Epidermal melanocyte (primary cell): ENCODE results near the gene SPATA20.

Source experiments
- DNase-seq: peaks from one replicate; pipeline ENCODE4 v3.0.0; 2011; ENCODE audit warnings: low spot score; ENCODE audit not compliant: insufficient read length

Gene SPATA20

DNA sequence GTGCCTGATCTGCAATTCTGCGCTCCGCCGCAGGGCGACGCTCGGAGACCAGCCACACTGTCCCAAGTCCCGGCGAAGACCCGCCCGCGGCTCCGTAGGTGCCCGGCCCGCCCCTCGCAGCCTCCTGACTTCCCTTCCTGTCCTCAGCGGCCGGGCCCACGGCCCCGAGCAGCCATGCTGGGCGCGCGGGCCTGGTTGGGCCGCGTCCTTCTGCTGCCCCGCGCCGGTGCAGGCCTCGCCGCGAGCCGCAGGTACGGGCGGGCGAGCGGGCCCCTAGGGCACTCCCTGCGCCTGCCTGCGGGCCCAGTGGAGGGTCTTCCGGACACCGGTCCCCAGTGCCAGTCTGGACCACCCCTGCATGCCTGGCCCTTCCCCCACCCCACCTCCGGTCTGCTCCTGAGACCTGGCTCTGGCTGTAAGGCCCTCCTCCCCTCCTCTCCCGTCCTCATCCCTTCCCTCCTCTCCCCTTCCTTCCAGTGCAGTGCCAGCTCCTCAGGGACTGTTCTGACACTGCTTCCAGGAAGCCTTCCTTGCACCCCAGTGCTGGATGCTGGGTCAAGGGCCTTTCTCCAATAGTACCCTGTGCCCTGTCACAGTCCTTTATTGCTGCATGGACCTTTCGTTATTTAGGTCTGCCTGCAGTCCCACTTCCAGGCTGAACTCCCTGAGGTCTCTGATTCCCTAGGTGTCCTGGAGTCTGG lies at the start of gene SPATA20:
SPATA20 (plus strand) TSS at position 140 of the 701 bp plus-strand sequence; CDS start at position 175, 35 bp downstream.
- peak; percentile 84 for DNase-seq

DNA sequence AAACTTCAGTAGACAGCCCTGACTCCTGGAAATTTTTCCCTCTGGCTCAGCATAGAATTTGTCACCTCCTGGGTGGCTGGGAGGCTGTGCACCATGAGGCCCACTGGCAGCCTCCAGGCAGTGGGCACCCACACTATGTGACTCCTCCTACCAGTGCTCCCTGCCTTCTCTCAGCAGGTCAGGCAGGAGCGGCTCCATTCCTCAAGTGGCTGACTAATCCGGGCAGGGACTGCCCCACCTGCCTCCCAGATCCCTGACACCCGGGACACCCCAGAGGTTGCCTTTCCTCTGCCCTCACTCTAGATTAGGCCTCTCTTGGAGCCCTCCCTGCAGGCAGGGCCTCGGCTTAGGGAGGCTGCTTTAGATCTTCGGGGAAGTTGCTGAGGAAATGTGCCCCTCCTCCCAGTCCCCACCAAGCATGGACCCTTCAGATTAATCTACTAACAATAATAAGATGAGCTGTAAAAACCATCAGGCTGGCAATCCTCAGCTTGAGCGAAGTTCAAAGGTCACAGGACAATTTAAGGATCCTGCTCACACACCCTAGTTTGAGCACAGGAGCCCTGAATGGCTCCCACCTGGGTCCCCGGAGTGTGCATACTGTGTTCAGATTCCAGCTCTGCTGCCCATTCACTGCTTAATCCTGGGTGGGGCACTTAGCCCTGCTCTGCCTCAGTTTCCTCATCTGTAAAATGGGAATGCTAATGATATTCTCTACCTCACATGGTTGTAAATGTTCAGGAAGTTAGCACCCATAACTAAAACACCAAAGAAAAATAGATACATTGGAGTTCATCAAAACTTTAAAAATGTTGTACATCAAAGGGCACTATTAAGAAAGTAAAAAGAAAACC lies 48.7 kb upstream of the SPATA20 start:
- DNase-seq = no peak

DNA sequence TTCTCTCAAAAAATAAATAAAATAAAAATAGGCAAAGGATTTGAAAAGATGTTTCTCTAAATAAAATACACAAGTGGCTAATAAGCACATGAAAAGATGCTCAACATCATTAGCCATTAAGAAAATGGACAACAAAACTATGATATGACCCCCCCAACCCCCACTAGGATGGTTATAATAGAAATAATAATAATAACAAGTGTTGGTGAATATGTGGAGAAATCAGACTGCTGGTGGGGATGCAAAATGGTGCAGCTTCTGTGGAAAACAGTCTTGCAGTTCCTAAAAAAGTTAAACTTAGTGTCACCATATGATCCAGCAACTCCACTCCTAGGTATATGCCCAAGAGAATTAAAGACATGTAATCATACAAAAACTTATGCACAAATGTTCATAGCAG lies 47.7 kb upstream of the SPATA20 start:
- no peak for DNase-seq

DNA sequence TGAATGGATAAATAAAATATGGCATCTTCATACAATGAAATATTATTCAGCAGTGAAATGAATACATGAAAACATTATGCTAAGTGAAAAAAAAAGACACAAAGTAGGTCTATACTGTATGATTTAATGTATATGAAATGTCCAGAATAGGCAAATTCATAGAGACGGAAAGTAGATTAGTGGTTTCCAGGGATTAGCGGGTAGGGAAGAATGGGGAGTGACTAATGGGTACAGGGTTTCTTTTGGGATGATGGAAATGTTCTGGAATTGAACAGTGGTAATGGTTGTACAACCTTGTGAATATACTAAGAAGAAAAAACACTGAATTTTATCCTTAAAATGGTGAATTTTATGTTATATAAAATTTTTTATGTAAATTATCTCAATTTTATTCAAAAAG lies 47.3 kb upstream of the SPATA20 start:
- no peak for DNase-seq

DNA sequence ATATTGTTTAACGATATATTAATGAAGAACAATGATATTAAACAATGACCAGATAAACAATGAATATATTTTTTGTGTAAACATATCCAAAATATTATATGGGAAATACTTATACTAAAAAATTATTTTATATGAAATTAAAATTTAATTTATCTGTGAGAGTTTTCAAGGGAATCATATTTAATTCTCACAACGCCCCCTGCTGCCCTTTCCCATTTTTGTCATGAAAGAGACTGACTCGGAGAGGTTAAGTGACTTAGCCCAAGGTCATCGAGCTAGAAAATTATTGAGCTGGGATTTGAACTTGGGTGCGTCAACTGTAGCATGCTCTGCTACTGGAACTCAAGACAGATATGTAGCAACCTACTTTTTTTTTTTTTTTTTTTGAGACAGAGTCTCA lies 45.9 kb upstream of the SPATA20 start:
- DNase-seq = no peak

DNA sequence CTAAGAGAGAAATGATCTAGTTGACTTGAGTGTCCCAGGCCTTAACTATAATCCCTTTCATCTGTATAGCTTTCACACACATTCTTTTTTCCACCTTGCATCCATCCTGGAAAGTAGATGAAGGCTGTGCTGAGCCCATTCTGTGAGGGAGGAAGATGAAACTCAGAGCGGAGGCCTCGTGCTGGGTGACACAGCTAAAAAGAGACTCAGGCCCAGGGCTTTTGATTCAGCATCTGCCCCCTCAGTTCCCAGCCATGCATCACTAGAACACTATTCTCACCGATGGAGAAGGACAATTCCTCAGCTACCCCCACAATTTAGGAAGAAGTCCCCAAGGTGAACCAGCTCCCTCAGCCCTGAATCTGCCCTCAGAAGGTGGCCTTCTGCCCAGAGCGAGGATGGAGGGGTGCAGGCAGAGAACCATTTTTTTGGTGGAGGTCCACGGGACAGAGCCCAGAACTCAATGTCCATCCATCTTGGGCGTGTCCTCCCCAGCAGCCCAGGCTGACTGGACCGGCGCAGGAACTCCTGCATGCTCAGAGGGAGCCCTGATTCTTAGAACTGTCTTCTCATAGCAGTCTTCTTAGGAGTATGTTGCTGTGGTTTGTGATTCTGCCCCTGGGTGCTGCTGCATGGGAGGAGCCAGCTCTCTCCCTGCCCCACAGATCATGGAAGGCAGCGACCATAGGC lies 44.5 kb upstream of the SPATA20 start:
- no peak for DNase-seq

DNA sequence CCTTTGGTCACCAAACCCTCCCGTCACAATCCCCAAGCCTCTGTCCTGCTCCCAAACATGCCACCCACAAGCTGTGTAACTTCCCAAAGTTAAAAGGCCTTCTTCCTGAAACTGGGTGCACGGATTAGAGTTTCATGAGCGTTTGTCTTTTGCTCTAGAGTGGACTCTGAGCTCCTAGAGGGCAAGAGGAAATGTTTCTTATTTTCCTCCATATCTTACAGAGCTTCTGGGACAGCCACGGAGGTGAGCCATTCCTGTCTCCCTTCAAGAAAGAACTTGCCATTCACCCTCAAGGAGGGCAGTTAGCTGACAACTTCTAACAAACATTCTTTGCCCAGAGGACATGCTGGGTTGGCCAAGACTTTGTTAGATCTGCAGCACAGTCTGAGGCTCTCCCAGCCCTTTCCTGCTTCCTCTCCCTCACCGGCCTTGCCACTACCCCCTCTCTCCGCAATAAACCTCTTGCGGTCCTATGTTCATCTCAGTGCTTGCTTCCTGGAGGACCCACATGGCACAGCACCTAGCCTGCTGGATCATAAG lies 41.3 kb upstream of the SPATA20 start:
- no peak for DNase-seq

DNA sequence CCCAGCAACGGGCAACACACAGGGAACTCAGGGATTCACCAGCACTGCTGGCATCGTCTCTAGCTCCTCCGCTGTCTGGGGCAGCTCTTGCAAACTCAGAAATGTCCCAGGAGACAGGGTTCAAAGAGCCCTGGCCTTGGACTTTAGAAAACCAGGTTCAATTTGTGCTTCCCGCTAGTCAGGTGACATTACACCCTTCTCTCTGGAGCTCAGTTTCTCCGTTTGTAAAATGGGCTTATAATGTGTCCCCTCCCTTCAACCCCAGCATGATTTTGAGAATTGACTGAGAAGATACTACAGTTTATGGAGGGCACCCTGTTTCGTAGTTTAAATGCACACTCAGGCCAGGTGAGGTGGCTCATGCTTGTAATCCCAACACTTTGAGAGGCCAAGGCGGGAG lies 40.7 kb upstream of the SPATA20 start:
- no peak for DNase-seq

DNA sequence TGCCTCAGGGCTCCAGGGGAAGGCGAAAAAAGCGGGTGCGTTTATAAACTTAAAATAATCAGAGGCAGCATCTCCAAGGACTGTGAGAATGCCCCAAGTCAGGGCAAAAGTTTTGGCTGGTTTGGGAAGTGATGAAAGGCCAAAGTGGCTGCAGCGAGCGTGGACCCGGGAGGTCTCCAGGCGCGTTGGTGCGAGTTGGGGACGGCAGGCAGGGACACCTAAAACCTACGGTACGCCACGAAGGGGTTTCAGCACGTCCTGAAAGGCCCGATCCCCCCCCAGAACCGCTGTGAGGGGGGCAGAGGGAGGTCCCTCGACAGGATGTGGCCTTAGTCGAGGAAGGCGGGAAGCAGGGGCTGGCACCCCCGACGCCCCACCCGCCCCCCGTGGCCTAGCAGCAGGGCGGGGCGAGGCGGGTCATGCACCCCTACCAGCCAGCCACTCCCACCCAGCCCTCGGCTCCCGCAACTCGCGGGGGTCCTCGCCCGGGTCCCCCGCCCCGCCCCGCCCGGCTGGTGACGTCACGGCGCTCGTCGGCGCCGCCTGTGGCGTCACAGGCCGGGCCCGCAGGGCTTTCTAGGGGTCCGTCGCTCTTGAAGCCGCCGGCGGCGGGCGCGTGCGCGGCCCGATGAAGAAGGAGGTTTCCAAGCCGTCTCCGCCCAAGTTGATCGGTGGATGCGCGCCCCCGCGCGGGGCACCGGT lies 39.0 kb upstream of the SPATA20 start, which contains the start of gene MYCBPAP:
MYCBPAP (plus strand) TSS at position 569 of the 702 bp plus-strand sequence. CDS start 236 bp downstream, outside the sequence.
- peak; percentile 92 for DNase-seq

DNA sequence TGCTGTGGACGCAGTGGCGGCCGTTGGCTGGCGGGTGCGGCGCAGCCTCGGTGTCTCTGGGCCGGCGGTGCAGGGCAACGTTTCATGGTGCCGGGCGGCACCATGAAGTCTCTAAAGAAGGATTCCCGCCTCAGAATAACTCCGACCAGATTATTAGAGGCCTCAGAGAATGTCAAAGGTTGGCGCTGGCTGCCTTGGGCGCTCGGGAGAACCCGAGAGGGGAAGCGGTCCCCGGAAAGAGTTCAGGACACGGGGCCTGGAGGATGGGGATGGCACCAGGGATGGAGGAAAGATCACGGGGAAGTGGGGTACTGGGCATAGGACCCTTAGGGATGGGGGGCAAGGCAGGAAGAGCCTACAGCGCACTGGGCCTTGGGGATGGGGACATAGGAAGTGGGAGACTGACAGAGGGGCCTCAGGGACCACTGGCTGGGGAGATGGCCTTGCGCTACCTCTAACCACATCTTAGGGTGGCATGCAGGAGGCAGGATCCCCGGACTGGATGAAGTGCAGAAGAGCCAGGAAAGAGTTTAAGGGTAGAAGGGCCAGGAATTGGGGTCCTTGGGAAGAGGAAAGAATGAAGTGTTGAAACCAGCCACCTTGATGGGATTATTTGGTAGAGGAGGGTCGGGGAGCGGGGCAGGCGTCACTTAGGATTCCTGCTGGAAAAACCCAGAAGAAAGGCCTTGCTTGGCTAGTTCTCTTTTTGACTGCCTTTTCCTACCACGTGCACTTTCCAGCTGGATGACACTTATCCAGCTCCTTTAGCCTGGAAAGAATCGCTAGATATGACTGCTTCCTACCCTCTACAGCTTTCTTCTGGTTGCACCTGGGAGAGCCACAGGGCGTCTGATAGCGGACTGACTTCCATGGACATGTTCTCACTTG lies 38.2 kb upstream of the SPATA20 start:
- DNase-seq = no peak

DNA sequence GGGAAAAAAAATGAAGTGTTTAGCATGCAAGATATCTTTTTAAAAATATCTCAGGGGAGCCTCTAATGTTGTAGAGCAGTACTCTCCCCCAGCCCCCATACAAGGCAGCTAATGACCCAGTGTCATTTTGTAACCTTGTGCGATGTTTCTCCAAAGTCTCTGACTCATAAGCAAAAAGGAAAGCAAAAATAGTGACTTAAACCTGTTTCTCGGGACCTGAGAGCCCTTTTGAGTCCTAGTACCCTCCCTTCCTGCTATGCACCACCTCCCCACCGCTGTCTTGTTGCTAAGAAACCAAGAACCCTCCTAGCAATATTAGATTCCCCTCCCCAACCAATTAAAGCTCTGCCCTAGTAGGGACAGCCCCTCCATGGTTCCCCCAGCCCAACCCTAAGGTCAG lies 35.9 kb upstream of the SPATA20 start:
- DNase-seq = no peak

DNA sequence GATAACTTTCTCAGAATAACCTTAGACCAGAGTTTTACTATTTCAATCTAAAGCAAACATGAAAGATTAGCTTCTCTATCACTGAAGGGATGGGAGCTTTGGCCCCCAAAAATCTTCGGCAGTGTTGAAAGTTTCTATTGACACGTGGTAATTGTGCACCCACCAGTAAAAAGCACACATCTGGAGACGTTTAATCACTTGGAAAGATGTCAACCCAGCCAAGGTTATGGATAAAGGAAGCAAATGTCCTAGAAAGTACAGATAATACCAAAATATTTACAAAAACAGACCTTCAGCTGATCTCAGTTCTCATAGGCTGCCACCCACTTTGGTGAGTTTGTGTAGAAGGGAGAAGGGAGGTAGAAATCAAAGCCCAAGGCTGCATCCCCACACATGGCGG lies 33.5 kb upstream of the SPATA20 start:
- no peak for DNase-seq

DNA sequence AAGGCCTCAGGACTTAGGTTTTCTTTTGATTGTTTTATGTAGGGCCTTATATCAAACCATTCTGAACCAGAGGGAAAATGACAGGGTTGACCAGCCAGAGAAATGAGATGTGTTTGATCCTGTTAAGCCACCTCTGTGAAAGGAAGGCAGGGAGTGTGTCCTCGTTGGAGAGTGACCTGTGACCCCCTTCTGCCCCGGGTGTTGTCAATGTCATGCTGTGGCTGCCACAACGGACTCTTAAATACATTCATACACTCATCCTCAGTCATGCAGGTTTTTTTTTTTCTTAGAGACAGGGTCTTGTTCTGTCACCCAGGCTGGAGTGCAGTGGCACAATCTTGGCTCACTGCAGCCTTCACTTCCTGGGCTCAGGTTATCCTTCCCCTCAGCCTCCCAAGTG lies 32.6 kb upstream of the SPATA20 start:
- peak; percentile 4 for DNase-seq

DNA sequence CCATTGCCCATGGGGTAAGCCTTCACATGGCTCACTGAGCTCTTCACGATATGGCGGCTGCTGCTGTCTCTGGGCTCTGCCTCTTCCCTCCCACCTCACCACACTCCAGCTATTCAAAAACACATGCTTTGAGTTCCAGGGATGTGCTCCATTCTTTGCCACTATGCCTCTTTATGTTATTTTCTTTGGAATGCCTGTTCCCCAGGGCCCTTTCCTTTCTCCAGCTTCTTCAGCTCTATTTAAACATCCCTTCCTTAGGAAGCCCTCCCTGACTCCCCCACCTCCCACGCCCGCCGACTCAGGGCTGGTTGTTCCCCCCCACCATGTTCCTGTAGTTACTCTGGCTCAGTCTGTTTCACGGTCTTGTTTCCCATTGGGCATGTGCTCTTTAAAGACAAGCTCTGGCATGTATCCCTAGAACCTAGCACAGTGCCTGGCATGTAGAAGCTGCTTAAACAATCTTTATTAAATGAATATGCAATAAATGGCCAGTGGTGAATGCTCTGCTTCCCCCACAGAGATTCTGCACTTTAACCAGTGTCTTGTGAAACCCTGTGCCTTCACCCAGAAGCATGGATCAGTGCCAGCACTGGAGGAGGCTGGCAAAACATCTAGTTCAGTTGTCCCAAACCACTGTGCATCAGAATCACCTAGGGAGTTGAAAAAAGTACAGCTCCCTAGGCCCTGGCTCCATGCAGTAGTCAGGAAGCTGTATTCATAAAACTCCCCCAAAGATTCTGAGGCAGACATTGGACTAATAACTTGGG lies 31.9 kb upstream of the SPATA20 start:
- peak; percentile 55 for DNase-seq

DNA sequence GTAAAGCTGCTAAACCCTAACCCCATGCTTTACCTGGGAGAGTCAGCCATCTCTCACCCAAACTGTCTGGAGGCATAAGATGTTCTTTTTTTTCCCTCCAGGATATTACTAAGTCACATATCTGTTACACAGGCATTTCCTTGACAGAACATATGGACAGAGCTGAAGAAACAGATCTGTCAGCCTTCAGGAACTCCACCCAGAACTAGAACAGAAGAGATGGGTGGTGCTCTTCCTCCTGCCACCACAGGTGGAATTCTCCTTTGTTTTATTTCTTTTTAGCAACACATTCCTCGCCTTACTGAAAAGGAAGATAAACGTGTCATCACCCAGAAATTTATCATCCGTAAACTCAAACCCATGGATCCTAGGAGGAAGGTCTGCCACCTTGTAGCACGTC lies 30.0 kb upstream of the SPATA20 start:
- no peak for DNase-seq

DNA sequence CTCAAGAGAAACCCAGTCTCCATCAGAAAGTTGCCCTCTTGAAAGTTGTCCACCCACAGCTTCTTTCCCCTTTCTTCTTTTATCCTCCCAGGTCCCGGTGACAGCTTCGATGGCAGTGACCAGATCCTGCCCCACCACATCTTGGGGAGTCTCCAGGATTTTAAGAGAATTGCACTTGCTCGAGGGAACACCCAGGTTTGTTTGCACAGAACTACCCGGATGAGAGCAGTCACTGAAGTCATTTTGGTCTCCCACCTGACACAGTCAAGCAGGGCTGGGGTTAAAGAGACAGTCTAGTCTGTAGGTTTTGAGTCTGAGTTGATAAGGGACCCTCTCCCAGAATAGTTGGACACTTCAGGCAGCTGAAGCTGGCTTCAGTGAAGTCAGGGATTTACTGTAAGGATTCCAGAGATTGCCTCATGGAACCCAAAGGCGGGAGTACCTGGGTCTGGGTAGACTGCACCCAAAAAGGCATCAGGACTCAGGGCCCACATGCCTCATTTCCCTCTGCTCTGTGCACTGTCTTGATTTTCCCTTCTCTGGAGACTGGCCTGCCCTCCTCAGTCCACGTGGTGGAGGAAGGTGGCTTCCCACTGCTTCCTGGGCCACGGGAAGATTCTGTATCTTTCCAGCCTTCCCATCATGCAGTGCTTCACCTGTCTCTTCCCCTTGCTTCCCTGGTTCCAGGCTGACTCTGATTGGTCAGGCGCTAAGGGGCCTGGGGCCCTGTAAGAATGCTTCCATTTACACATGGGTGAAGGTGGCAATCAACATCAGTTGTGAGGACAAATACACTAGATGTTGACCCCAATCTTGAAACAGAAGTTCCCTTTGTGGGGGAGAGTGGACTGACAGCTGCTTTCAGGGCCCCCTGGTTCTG lies 29.2 kb upstream of the SPATA20 start:
- DNase-seq = no peak

DNA sequence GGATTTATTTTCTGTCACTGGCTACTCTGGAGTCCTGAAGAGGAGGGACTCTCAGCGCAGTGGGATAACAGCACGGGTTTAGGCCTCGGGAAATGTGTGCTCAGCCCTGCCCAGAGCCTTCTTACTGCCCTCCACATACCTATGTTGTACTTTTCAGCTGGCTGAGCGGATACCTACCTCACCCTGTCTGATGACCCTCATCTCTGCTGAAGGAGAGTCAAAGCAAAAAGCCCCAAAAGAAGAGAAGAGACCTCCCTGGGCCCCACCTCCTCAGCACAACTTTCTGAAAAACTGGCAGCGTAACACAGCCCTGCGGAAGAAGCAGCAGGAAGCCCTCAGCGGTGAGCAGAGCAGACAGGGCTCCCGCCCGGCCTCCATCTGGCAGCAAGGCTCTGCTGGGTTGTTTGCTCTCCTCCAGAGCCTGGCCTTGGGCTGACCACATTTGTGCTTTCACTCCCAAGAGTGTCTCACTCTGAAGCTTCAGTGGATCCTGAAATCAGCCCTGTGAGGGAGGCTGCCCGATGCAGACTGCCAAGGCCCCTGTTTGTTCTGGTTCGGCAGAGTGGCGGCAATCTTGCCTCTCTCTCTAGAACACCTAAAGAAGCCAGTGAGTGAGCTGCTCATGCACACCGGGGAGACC lies 28.5 kb upstream of the SPATA20 start:
- no peak for DNase-seq
